Activated T-helper 9 cell treated with anti-CD3 and anti-CD28 coated beads, Interleukin-2, amount 50 U/mL, for 16 hours (primary cell): Measurements from ENCODE around the gene ZP4.

Experiments used
- DNase-seq: peaks from one replicate; pipeline ENCODE4 v3.0.0-alpha.2; 2020; ENCODE audit warnings: low read depth

ZP4 gene

GRCh38 chr1:237890822-237891221, at the start of gene ZP4:
Gene ZP4 (minus strand): TSS chr1:237890922. CDS start chr1:237890635, 287 bp downstream.
- no peak for DNase-seq

- no peak for DNase-seq
These were observed 47.8 kb upstream of the ZP4 start for GRCh38 chr1:237938553-237938952.

GRCh38 chr1:237938068-237938467, 47.3 kb upstream of the ZP4 start:
- DNase-seq = no peak

- no peak for DNase-seq
These were observed 42.1 kb upstream of the ZP4 start for GRCh38 chr1:237932816-237933215.

GRCh38 chr1:237931581-237931980, 40.9 kb upstream of the ZP4 start:
- no peak for DNase-seq

- DNase-seq = no peak
These were observed 36.5 kb upstream of the ZP4 start for GRCh38 chr1:237927198-237927597.

- DNase-seq = no peak
These were observed 30.6 kb upstream of the ZP4 start for GRCh38 chr1:237921306-237921705.

- no peak for DNase-seq
These were observed 22.6 kb upstream of the ZP4 start for GRCh38 chr1:237913345-237913744.

- DNase-seq = no peak
These were observed 21.2 kb upstream of the ZP4 start for GRCh38 chr1:237911911-237912310.

GRCh38 chr1:237910834-237911233, 20.1 kb upstream of the ZP4 start:
- DNase-seq = no peak

- no peak for DNase-seq
These were observed 13.2 kb upstream of the ZP4 start for GRCh38 chr1:237903961-237904360.

GRCh38 chr1:237902960-237903743, 12.4 kb upstream of the ZP4 start:
- DNase-seq = no peak

GRCh38 chr1:237901299-237901934, 10.7 kb upstream of the ZP4 start:
- no peak for DNase-seq

GRCh38 chr1:237895630-237896029, 4.9 kb upstream of the ZP4 start:
- DNase-seq = no peak

GRCh38 chr1:237894131-237894530, 3.4 kb upstream of the ZP4 start:
- DNase-seq = no peak

- no peak for DNase-seq
These were observed 1.3 kb upstream of the ZP4 start for GRCh38 chr1:237891979-237892378.

GRCh38 chr1:237891266-237891665, 544 bp upstream of the ZP4 start:
- DNase-seq = no peak

GRCh38 chr1:237890416-237890815, 306 bp downstream of the ZP4 start:
- DNase-seq = no peak

- no peak for DNase-seq
These were observed 2.6 kb downstream of the ZP4 start for GRCh38 chr1:237888143-237888542.

GRCh38 chr1:237887542-237887941, 3.2 kb downstream of the ZP4 start:
- no peak for DNase-seq

GRCh38 chr1:237884237-237884636, 6.5 kb downstream of the ZP4 start:
- DNase-seq = no peak

GRCh38 chr1:237879195-237879594, 11.5 kb downstream of the ZP4 start:
- DNase-seq = no peak

- DNase-seq = no peak
These were observed 12.3 kb downstream of the ZP4 start for GRCh38 chr1:237878406-237878805.

- no peak for DNase-seq
These were observed 13.1 kb downstream of the ZP4 start for GRCh38 chr1:237877631-237878030.
